CD4-positive, alpha-beta T cell treated with Interleukin-21 for 1 hour (primary cell): ENCODE measurements around the gene YTHDF1.
"Not testable (repeated sequence)": the region's sequence is repeated elsewhere in the genome, so short reads cannot be mapped to it uniquely, and the experiment has no call there.

Source experiments
- DNase-seq: peaks from one replicate; pipeline ENCODE4 v3.0.0-alpha.2; 2020

Gene YTHDF1

GRCh38 chr20:63216041-63216848 lies at the start of gene YTHDF1:
TSS of gene YTHDF1 (minus strand) at chr20:63216131. CDS start at chr20:63215892, 239 bp downstream.
- peak; percentile 96 for DNase-seq

GRCh38 chr20:63264519-63264918 lies 48.6 kb upstream of the YTHDF1 start:
- DNase-seq = no peak

- DNase-seq = no peak
Observed at GRCh38 chr20:63264000-63264399, 48.1 kb upstream of the YTHDF1 start.

GRCh38 chr20:63262836-63263235 lies 46.9 kb upstream of the YTHDF1 start:
- DNase-seq = no peak

GRCh38 chr20:63261795-63262528 lies 46.0 kb upstream of the YTHDF1 start:
- DNase-seq = no peak

GRCh38 chr20:63261060-63261794 lies 45.3 kb upstream of the YTHDF1 start:
- no peak for DNase-seq

- no peak for DNase-seq
Observed at GRCh38 chr20:63260521-63260920, 44.6 kb upstream of the YTHDF1 start.

GRCh38 chr20:63259734-63260460 lies 44.0 kb upstream of the YTHDF1 start:
- no peak for DNase-seq

GRCh38 chr20:63258781-63259180 lies 42.9 kb upstream of the YTHDF1 start:
- DNase-seq = no peak

GRCh38 chr20:63257629-63258028 lies 41.7 kb upstream of the YTHDF1 start:
- no peak for DNase-seq

- no peak for DNase-seq
Observed at GRCh38 chr20:63256954-63257353, 41.0 kb upstream of the YTHDF1 start.

GRCh38 chr20:63255931-63256704 lies 40.2 kb upstream of the YTHDF1 start:
- no peak for DNase-seq

- no peak for DNase-seq
Observed at GRCh38 chr20:63254606-63255384, 38.9 kb upstream of the YTHDF1 start.

GRCh38 chr20:63254232-63254605 lies 38.3 kb upstream of the YTHDF1 start, which contains the start of gene NKAIN4:
TSS of gene NKAIN4 (minus strand) at chr20:63254463. CDS start at chr20:63254450, 13 bp downstream.
- no peak for DNase-seq

- no peak for DNase-seq
Observed at GRCh38 chr20:63253438-63254231, 37.7 kb upstream of the YTHDF1 start.

- no peak for DNase-seq
Observed at GRCh38 chr20:63253065-63253437, 37.1 kb upstream of the YTHDF1 start.

- DNase-seq = no peak
Observed at GRCh38 chr20:63252284-63252711, 36.4 kb upstream of the YTHDF1 start.

- not testable (repeated sequence) for DNase-seq
Observed at GRCh38 chr20:63251350-63251749, 35.4 kb upstream of the YTHDF1 start.

- DNase-seq = no peak
Observed at GRCh38 chr20:63249891-63250290, 34.0 kb upstream of the YTHDF1 start.
